Spleen (tissue), 11 donors: ENCODE results near the gene EXT2. TPM values are rescaled to one million over a fixed set of nuclear protein-coding genes. Genes with fewer than 3 reads are reported as not detected.

Experiments used
- DNase-seq: peaks from one replicate; pipeline ENCODE4 v3.0.0-alpha.2; 2020
- H3K27ac ChIP-seq, 8 donors: fragments of 200-600 bp; sonication (generic) in 7 of 8; 1 replicate in 4 of 8; 2 replicates in 4 of 8; pipeline versions ENCODE4 v1.5.0 to v1.8.0; 2016 to 2021; ENCODE audit warnings: inconsistent platforms in 4 of 8, mild to moderate bottlenecking in 4 of 8, moderate library complexity in 1 of 8
- H3K27me3 ChIP-seq, 7 donors: fragments of 200-600 bp; sonication (generic) in 6 of 7; replicated peaks in 1 of 7; 1 replicate in 4 of 7; 2 replicates in 3 of 7; pipeline versions ENCODE4 v1.5.0 to v1.8.0; 2016 to 2021; ENCODE audit warnings: inconsistent platforms in 3 of 7, mild to moderate bottlenecking in 1 of 7
- H3K36me3 ChIP-seq, 6 donors: fragments of 200-600 bp; sonication (generic) in 5 of 6; 1 replicate in 4 of 6; 2 replicates in 2 of 6; pipeline versions ENCODE4 v1.5.0 to v1.8.0; 2016 to 2021; ENCODE audit warnings: inconsistent platforms in 2 of 6
- H3K4me1 ChIP-seq, 6 donors: fragments of 200-600 bp; sonication (generic) in 5 of 6; 1 replicate in 3 of 6; 2 replicates in 3 of 6; pipeline versions ENCODE4 v1.5.0 to v1.8.0; 2016 to 2021; ENCODE audit warnings: inconsistent platforms in 3 of 6
- H3K4me3 ChIP-seq, 8 donors: fragments of 200-600 bp; sonication (generic) in 7 of 8; 1 replicate in 4 of 8; 2 replicates in 4 of 8; pipeline versions ENCODE4 v1.5.0 to v1.8.0; 2016 to 2021; ENCODE audit warnings: inconsistent platforms in 4 of 8, mild to moderate bottlenecking in 4 of 8, moderate library complexity in 2 of 8
- H3K9me3 ChIP-seq, 8 donors: fragments of 200-600 bp; sonication (generic) in 7 of 8; 1 replicate in 4 of 8; 2 replicates in 4 of 8; pipeline versions ENCODE4 v1.5.0 to v1.8.0; 2016 to 2021; ENCODE audit warnings: inconsistent platforms in 4 of 8
- CTCF ChIP-seq, 11 experiments: fragments of 200-600 bp in 7 of 11; fragments of 450-650 bp in 4 of 11; sonication (generic) in 4 of 11; IDR thresholded peaks in 8 of 11; conservative IDR thresholded peaks in 3 of 11; 1 replicate in 7 of 11; 2 replicates in 4 of 11; pipeline versions ENCODE4 v1.4.0 to v1.8.0; 2016 to 2021; ENCODE audit warnings: antibody characterized with exemption in 11 of 11, inconsistent platforms in 4 of 11, mild to moderate bottlenecking in 1 of 11
- POLR2A ChIP-seq, 3 donors: fragments of 450-650 bp; IDR thresholded peaks; one replicate each; pipeline ENCODE4 v1.5.1; 2017; ENCODE audit warnings: antibody characterized with exemption in 3 of 3, mild to moderate bottlenecking in 1 of 3
- POLR2AphosphoS5 ChIP-seq, 3 donors: sonication (generic); formaldehyde crosslinking; IDR thresholded peaks; one replicate each; pipeline ENCODE4 v1.5.1; 2017; ENCODE audit warnings: antibody characterized with exemption in 3 of 3
- WGBS, 5 donors: extraction: QIAGEN DNeasy Blood & Tissue Kit in 3 of 5; methylation state at CpG; one replicate each; pipeline versions ENCODE4 v1.1.5 to v1.1.7; 2013 to 2018; 5-methylcytosine and 5-hydroxymethylcytosine counted together
- intact Hi-C: fragments of 100-400 bp; cut with DNase I; formaldehyde crosslinking; loops from one replicate; pipeline ENCODE4 v1.15.0; 2023; ENCODE audit warnings: low total_unique reads
- polyA plus RNA-seq, 3 donors: library from polyadenylated mRNA; stranded (reverse); fragments of 200-250 nt; gene quantifications; one replicate each; pipeline ENCODE4 v1.2.1, GENCODE V29; 2013
- total RNA-seq, 7 donors: library from RNA; depleted of rRNA in 3 of 7; stranded (reverse); fragments of >200 nt in 3 of 7; fragmentation: NEBNext Ultra II Directional in 4 of 7; extraction: Animal tissue kit (Norgen Biotek cat#: 25700) in 4 of 7; gene quantifications; one replicate each; pipeline versions ENCODE4 v1.1.0 to v1.2.1, GENCODE V29; 2016 to 2021
- donor health status: healthy with polysubstance abuse.
- donor health status: DM: no; HTN: no; CAD: no; lungs with moderate emphysema.
- donor health status: DM: no; HTN: no; CAD: no.
- donor health status: Bipolar disorder and iron deficiency.
- donor health status: healthy.
- donor health status: DM: no; HTN: no; CAD: no.
- donor health status: DM: yes; HTN: yes; CAD: no.

EXT2 gene
- total and polyA plus RNA-seq, 10 donors = 10.0 to 60.1 (median 41.3) TPM

GRCh38 chr11:44146931-44147330 is 51.5 kb downstream of the EXT2 start:
- intact Hi-C loops = no loop called here
- Histone ChIP-seq H3K9me3 (peaks cover 0 to 11% (median 5%) of the 10 kb centered on the region in 8 donors), H3K4me3 (no peak overlapping the region), H3K36me3 (peaks cover 0 to 96% (median 26%) of the 10 kb centered on the region in 6 donors), H3K27ac (no peak overlapping the region), H3K4me1 (peaks cover 0 to 7% (median 0%) of the 10 kb centered on the region in 6 donors), H3K27me3 (no peaks in the 10 kb centered on the region)
- no peak for DNase-seq
- WGBS, 5 donors = 93 to 98% (median 96%) methylated on average over 2 of the region's 2 CpGs
- no peak for TF ChIP-seq POLR2A (IDR thresholded peaks at IDR 0.05)
- TF ChIP-seq POLR2AphosphoS5 (IDR thresholded peaks at IDR 0.05) = no peak
- no peak for TF ChIP-seq CTCF (IDR thresholded peaks at IDR 0.05 in 8 of 11, conservative IDR thresholded peaks at IDR 0.05 in 3 of 11)

GRCh38 chr11:44147751-44148150 is 52.3 kb downstream of the EXT2 start:
- Histone ChIP-seq H3K4me1 (peaks cover 0 to 7% (median 0%) of the 10 kb centered on the region in 6 donors), H3K27ac (no peak overlapping the region), H3K4me3 (no peak overlapping the region), H3K36me3 (peaks cover 0 to 97% (median 25%) of the 10 kb centered on the region in 6 donors), H3K9me3 (peaks cover 0 to 11% (median 6%) of the 10 kb centered on the region in 8 donors), H3K27me3 (no peaks in the 10 kb centered on the region)
- intact Hi-C loops = no loop called here
- DNase-seq = no peak
- WGBS, 5 donors = 91 to 97% (median 93%) methylated on average over 3 of the region's 3 CpGs
- TF ChIP-seq POLR2A (IDR thresholded peaks at IDR 0.05) (no peak), CTCF (IDR thresholded peaks at IDR 0.05 in 8 of 11, conservative IDR thresholded peaks at IDR 0.05 in 3 of 11) (no peak), POLR2AphosphoS5 (IDR thresholded peaks at IDR 0.05) (no peak)

GRCh38 chr11:44149651-44150050 is 54.2 kb downstream of the EXT2 start:
- Histone ChIP-seq H3K27ac (no peak overlapping the region), H3K4me1 (peaks cover 0 to 3% (median 0%) of the 10 kb centered on the region in 6 donors), H3K27me3 (no peaks in the 10 kb centered on the region), H3K36me3 (peaks cover 0 to 89% (median 20%) of the 10 kb centered on the region in 6 donors), H3K9me3 (peaks cover 0 to 20% (median 8%) of the 10 kb centered on the region in 8 donors), H3K4me3 (no peak overlapping the region)
- no peak for DNase-seq
- 89 to 95% (median 93%) methylated on average over 2 of the region's 2 CpGs for WGBS, 5 donors
- intact Hi-C loops = no loop called here
- TF ChIP-seq POLR2AphosphoS5 (IDR thresholded peaks at IDR 0.05) = no peak
- no peak for TF ChIP-seq POLR2A (IDR thresholded peaks at IDR 0.05)

GRCh38 chr11:44150401-44150800 is 54.9 kb downstream of the EXT2 start:
- DNase-seq = no peak
- TF ChIP-seq CTCF (IDR thresholded peaks at IDR 0.05 in 8 of 11, conservative IDR thresholded peaks at IDR 0.05 in 3 of 11) (no peak), POLR2AphosphoS5 (IDR thresholded peaks at IDR 0.05) (no peak), POLR2A (IDR thresholded peaks at IDR 0.05) (no peak)
- Histone ChIP-seq H3K9me3 (peaks cover 0 to 20% (median 8%) of the 10 kb centered on the region in 8 donors), H3K4me3 (no peak overlapping the region), H3K36me3 (peaks cover 0 to 82% (median 16%) of the 10 kb centered on the region in 6 donors), H3K4me1 (no peaks in the 10 kb centered on the region), H3K27me3 (no peaks in the 10 kb centered on the region), H3K27ac (no peak overlapping the region)
- intact Hi-C loops = no loop called here
- 81 to 94% (median 90%) methylated on average over 1 of the region's 1 CpG for WGBS, 5 donors
